CD4-positive, alpha-beta T cell (primary cell): ENCODE results near the gene NKAIN2. TPM values are rescaled to one million over a fixed set of nuclear protein-coding genes. Genes with fewer than 3 reads are reported as not detected.
"Not testable (repeated sequence)": the region's sequence is repeated elsewhere in the genome, so short reads cannot be mapped to it uniquely, and the experiment has no call there.

ENCODE experiments used
- ATAC-seq: fragments of 200-7000 bp; cut with Tn5 transposase; one replicate; pipeline ENCODE4 v1.10.0; 2022; ENCODE audit warnings: mild to moderate bottlenecking; ENCODE audit not compliant: poor library complexity
- CTCF ChIA-PET: fragments of 350-600 bp; sonication (Branson Sonifier 250); formaldehyde crosslinking; loops from one replicate; lab custom pipeline; 2021; ENCODE audit warnings: antibody characterized with exemption, inconsistent platforms; lab: Charles Lee
- POLR2A ChIA-PET: fragments of 350-600 bp; sonication (Branson Sonifier 250); formaldehyde crosslinking; loops from one replicate; lab custom pipeline; 2021; ENCODE audit warnings: antibody characterized with exemption, inconsistent platforms; lab: Charles Lee
- DNase-seq, 14 experiments: peaks; one replicate each; pipeline ENCODE4 v3.0.0-alpha.2; 2013 to 2020; ENCODE audit warnings: mixed read lengths in 2 of 14
- H3K27ac ChIP-seq, 2 donors: one replicate each; pipeline versions ENCODE4 v1.5.1 to v1.7.0; 2013; ENCODE audit warnings: low read length in 2 of 2, low read depth in 1 of 2, mild to moderate bottlenecking in 1 of 2
- H3K27me3 ChIP-seq, 2 experiments: 1 replicate in 1 of 2; 2 replicates in 1 of 2; pipeline versions ENCODE4 v1.6.1 to v1.7.0; 2013; ENCODE audit warnings: low read length in 2 of 2, control low read depth in 1 of 2, mild to moderate bottlenecking in 1 of 2, moderate library complexity in 1 of 2; ENCODE audit not compliant: insufficient read depth in 2 of 2, control insufficient read depth in 1 of 2
- H3K36me3 ChIP-seq: one replicate; pipeline ENCODE4 v1.6.1; 2013; ENCODE audit warnings: low read length, control low read depth; ENCODE audit not compliant: insufficient read depth
- H3K4me1 ChIP-seq: one replicate; pipeline ENCODE4 v1.6.1; 2013; ENCODE audit warnings: low read length, control low read depth; ENCODE audit not compliant: insufficient read depth
- H3K4me3 ChIP-seq: one replicate; pipeline ENCODE4 v1.5.1; 2013; ENCODE audit warnings: mild to moderate bottlenecking, low read length, moderate library complexity
- H3K9me3 ChIP-seq, 2 experiments: 1 replicate in 1 of 2; 2 replicates in 1 of 2; pipeline versions ENCODE4 v1.6.1 to v1.7.0; 2013; ENCODE audit warnings: low read length in 2 of 2, mild to moderate bottlenecking in 2 of 2, control low read depth in 1 of 2, moderate library complexity in 1 of 2; ENCODE audit not compliant: control insufficient read depth in 1 of 2, insufficient read depth in 1 of 2
- H3K27ac Mint-ChIP-seq: one replicate; pipeline ENCODE4 v1.8.0; 2020; ENCODE audit warnings: mixed read lengths
- H3K27me3 Mint-ChIP-seq: one replicate; pipeline ENCODE4 v1.8.0; 2021; ENCODE audit warnings: mixed read lengths
- H3K36me3 Mint-ChIP-seq: one replicate; pipeline ENCODE4 v1.8.0; 2021; ENCODE audit warnings: low read depth, mixed read lengths
- H3K4me1 Mint-ChIP-seq: one replicate; pipeline ENCODE4 v1.8.0; 2021; ENCODE audit warnings: low read depth, mixed read lengths
- H3K4me3 Mint-ChIP-seq: one replicate; pipeline ENCODE4 v1.8.0; 2020; ENCODE audit warnings: mild to moderate bottlenecking, mixed read lengths
- H3K9me3 Mint-ChIP-seq: one replicate; pipeline ENCODE4 v1.8.0; 2020; ENCODE audit warnings: mixed read lengths
- intact Hi-C, 2 experiments: fragments of 100-400 bp; cut with DNase I in 1 of 2; cut with micrococcal nuclease in 1 of 2; formaldehyde crosslinking; loops; one replicate each; pipeline versions ENCODE4 v1.15.1 to v1.9.0; 2023 to 2025; cut with DNase I, micrococcal nuclease
- total RNA-seq, 174 experiments: library from RNA in 2 of 174; stranded (reverse) in 2 of 174; gene quantifications; one replicate each; pipeline ENCODE4 v1.2.3 and lab custom pipeline; 2021 to 2026
- TF ChIP-seq, protein P1 (sequence below): fragments of 200-600 bp; IDR thresholded peaks from one replicate; pipeline ENCODE4 v1.8.0; 2022; ENCODE audit warnings: antibody characterized with exemption, mild to moderate bottlenecking

NKAIN2 gene
- total RNA-seq, 2 experiments from 2014 or later: not detected

DNA sequence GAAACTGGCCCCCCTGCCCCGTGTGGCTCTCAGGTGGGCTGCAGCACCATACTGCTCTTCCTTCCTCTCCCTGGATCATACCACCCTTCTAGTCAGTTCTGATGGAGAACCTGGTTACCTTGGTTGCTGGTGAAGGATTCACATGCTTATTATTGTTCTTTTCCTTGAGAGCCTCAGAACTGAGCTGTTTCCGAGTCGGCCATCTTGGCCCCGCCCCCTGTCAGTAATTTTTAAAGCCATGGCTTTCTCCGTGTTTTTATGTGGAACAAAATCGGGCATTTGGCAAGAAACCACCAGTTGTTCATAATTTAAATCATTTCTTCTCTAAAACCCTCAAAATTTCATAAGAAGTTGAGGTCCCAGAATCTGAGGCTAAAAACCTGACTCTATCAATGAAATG lies 493.8 kb downstream of the NKAIN2 start:
- POLR2A ChIA-PET: no interaction called here
- H3K27ac Mint-ChIP-seq: no peak overlapping the region

DNA sequence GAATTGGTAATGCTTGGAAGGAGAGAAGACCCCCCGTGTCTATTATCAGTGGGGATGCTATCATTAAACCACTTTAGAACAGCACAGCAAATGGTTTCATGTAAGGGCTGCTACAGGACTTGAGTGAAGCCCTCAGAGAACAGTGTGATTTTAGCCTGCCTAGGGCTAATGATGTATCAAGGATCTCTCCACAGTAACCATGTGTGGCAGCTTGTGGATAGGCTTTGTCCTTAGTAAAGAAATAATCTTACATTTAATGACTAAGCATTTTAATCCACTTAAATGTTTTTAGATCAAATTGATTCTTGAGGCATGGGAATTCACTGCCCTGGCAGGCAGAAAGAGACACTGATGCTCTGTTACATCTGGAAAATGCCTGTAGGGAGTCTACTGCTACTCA lies 495.1 kb downstream of the NKAIN2 start:
- no peak overlapping the region for H3K4me3 Mint-ChIP-seq
- no peaks in the 10 kb centered on the region for H3K4me1 Mint-ChIP-seq
- DNase-seq (no peak), ATAC-seq (no peak)
- H3K9me3 ChIP-seq: peaks cover 0 to 11% of the 10 kb centered on the region in 2 experiments
- no peaks in the 10 kb centered on the region for H3K4me1 ChIP-seq
- CTCF ChIA-PET: no interaction called here
- TF ChIP-seq, protein P1, sequence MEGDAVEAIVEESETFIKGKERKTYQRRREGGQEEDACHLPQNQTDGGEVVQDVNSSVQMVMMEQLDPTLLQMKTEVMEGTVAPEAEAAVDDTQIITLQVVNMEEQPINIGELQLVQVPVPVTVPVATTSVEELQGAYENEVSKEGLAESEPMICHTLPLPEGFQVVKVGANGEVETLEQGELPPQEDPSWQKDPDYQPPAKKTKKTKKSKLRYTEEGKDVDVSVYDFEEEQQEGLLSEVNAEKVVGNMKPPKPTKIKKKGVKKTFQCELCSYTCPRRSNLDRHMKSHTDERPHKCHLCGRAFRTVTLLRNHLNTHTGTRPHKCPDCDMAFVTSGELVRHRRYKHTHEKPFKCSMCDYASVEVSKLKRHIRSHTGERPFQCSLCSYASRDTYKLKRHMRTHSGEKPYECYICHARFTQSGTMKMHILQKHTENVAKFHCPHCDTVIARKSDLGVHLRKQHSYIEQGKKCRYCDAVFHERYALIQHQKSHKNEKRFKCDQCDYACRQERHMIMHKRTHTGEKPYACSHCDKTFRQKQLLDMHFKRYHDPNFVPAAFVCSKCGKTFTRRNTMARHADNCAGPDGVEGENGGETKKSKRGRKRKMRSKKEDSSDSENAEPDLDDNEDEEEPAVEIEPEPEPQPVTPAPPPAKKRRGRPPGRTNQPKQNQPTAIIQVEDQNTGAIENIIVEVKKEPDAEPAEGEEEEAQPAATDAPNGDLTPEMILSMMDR: no peak
- POLR2A ChIA-PET: no interaction called here
- no peak overlapping the region for H3K4me3 ChIP-seq
- intact Hi-C loops: no loop called here
- H3K27ac ChIP-seq: no peak overlapping the region
- no peaks in the 10 kb centered on the region for H3K36me3 ChIP-seq
- no peaks in the 10 kb centered on the region for H3K27me3 Mint-ChIP-seq
- no peaks in the 10 kb centered on the region for H3K27me3 ChIP-seq
- H3K27ac Mint-ChIP-seq: no peak overlapping the region
- H3K9me3 Mint-ChIP-seq: peaks cover 6% of the 10 kb centered on the region
- H3K36me3 Mint-ChIP-seq: no peaks in the 10 kb centered on the region

More for the DNA sequence above, 493.8 kb downstream of the NKAIN2 start:
- intact Hi-C loops: no loop called here
- Mint-ChIP-seq H3K9me3 (no peaks in the 10 kb centered on the region), H3K4me1 (no peaks in the 10 kb centered on the region), H3K36me3 (no peaks in the 10 kb centered on the region), H3K4me3 (no peak overlapping the region), H3K27me3 (no peaks in the 10 kb centered on the region)
- no peaks in the 10 kb centered on the region for H3K27me3 ChIP-seq
- DNase-seq (no peak), ATAC-seq (no peak)
- H3K27ac ChIP-seq: no peak overlapping the region
- no peaks in the 10 kb centered on the region for H3K36me3 ChIP-seq
- CTCF ChIA-PET: no interaction called here
- TF ChIP-seq, protein P1: no peak
- no peak overlapping the region for H3K4me3 ChIP-seq
- no peaks in the 10 kb centered on the region for H3K4me1 ChIP-seq
- H3K9me3 ChIP-seq: peaks cover 0 to 11% of the 10 kb centered on the region in 2 experiments

DNA sequence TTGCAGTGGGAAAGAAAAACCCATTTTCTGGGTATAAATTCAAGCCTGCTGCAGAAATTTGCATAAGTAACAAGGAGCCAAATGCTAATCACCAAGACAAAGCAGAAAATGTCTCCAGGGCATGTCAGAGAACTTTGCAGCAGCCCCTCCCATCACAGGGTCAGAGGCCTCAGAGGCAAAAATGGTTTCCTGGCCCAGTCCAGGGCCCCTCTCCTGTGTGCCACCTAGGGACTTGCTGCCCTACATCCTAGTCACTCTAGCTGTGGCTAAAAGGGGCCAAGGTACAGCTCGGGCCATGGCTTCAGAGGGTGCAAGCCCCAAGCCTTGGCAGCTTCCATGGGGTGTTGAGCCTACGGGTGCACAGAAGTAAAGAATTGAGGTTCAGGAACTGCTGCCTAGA lies 497.2 kb downstream of the NKAIN2 start:
- H3K36me3 ChIP-seq, H3K27me3 Mint-ChIP-seq, DNase-seq, H3K4me3 ChIP-seq, H3K36me3 Mint-ChIP-seq, H3K4me1 ChIP-seq, CTCF ChIA-PET, intact Hi-C loops, POLR2A ChIA-PET, H3K4me1 Mint-ChIP-seq, H3K4me3 Mint-ChIP-seq, H3K27ac Mint-ChIP-seq, H3K27ac ChIP-seq, H3K27me3 ChIP-seq, ATAC-seq: not testable (repeated sequence)
- H3K9me3 Mint-ChIP-seq: peaks cover 11% of the 10 kb centered on the region
- peaks cover 0 to 11% of the 10 kb centered on the region in 2 experiments for H3K9me3 ChIP-seq

DNA sequence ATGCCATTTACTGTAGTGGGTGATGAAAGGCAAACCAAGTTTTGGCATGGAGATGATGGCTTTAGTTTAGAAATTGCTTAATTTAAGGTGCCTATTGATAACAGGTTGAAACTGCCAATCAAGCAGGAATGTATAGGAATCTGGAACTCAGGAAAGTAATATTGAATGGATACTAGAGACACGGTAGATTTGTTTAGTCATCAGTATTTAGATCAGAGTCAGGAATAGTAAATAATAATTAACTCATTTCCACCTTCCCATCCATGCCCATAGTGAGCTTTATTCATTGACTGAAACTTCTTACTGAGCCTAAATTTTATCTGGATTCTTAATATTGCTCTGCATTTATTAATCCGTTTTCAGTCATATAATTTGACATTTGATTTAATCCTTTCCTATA lies 500.3 kb downstream of the NKAIN2 start:
- ChIA-PET CTCF (no interaction called here), POLR2A (no interaction called here)
- TF ChIP-seq, protein P1: no peak
- Histone ChIP-seq H3K36me3 (no peaks in the 10 kb centered on the region), H3K27ac (no peak overlapping the region), H3K9me3 (peaks cover 0 to 7% of the 10 kb centered on the region in 2 experiments), H3K27me3 (no peaks in the 10 kb centered on the region), H3K4me1 (no peaks in the 10 kb centered on the region), H3K4me3 (no peak overlapping the region)
- H3K36me3 Mint-ChIP-seq: no peaks in the 10 kb centered on the region
- no peak overlapping the region for H3K27ac Mint-ChIP-seq
- H3K9me3 Mint-ChIP-seq: peaks cover 11% of the 10 kb centered on the region
- no peaks in the 10 kb centered on the region for H3K4me1 Mint-ChIP-seq
- intact Hi-C loops: no loop called here
- no peaks in the 10 kb centered on the region for H3K27me3 Mint-ChIP-seq
- ATAC-seq (no peak), DNase-seq (no peak)
- H3K4me3 Mint-ChIP-seq: no peak overlapping the region
